GM20431 (cell line): Measurements from ENCODE around the gene ATP9B.

Source experiments
- in situ Hi-C: fragments of 300-500 bp; cut with MseI, MboI; formaldehyde crosslinking; loops from one replicate; pipeline ENCODE4 v1.15.0; 2020; ENCODE audit warnings: low sequenced_read_pairs; ENCODE audit not compliant: unreplicated experiment

ATP9B gene

GRCh38 chr18:79386547-79386946 lies 317.4 kb downstream of the ATP9B start:
- in situ Hi-C loops = no loop called here

- in situ Hi-C loops = no loop called here
Measured at GRCh38 chr18:79387214-79387613, 318.0 kb downstream of the ATP9B start.

GRCh38 chr18:79387615-79388014 lies 318.4 kb downstream of the ATP9B start:
- in situ Hi-C loops = no loop called here

- in situ Hi-C loops = no loop called here
Measured at GRCh38 chr18:79388043-79388442, 318.8 kb downstream of the ATP9B start.

- in situ Hi-C loops = no loop called here
Measured at GRCh38 chr18:79389689-79390088, 320.5 kb downstream of the ATP9B start.

- in situ Hi-C loops = no loop called here
Measured at GRCh38 chr18:79392226-79392625, 323.0 kb downstream of the ATP9B start.

- in situ Hi-C loops = no loop called here
Measured at GRCh38 chr18:79393181-79393634, 324.0 kb downstream of the ATP9B start.

GRCh38 chr18:79393635-79394533 lies 324.7 kb downstream of the ATP9B start:
- in situ Hi-C loops = no loop called here

GRCh38 chr18:79394534-79395307 lies 325.5 kb downstream of the ATP9B start:
- in situ Hi-C loops = no loop called here

GRCh38 chr18:79395308-79395640 lies 326.1 kb downstream of the ATP9B start:
- in situ Hi-C loops = no loop called here

- in situ Hi-C loops = no loop called here
Measured at GRCh38 chr18:79395761-79396404, 326.7 kb downstream of the ATP9B start, which contains the start of gene NFATC1. TSS of gene NFATC1 (plus strand) at chr18:79395930. CDS start at chr18:79396225, 295 bp downstream.

GRCh38 chr18:79396431-79397246 lies 327.4 kb downstream of the ATP9B start:
- in situ Hi-C loops = no loop called here

GRCh38 chr18:79397247-79397829 lies 328.1 kb downstream of the ATP9B start:
- in situ Hi-C loops = no loop called here

- in situ Hi-C loops = no loop called here
Measured at GRCh38 chr18:79397830-79398761, 328.9 kb downstream of the ATP9B start.

- in situ Hi-C loops = no loop called here
Measured at GRCh38 chr18:79399275-79400081, 330.3 kb downstream of the ATP9B start.

GRCh38 chr18:79400091-79400590 lies 330.9 kb downstream of the ATP9B start:
- in situ Hi-C loops = no loop called here

- in situ Hi-C loops = no loop called here
Measured at GRCh38 chr18:79400591-79401381, 331.6 kb downstream of the ATP9B start.
